GM18505 (cell line): Measurements from ENCODE around the gene HS6ST1.

Source experiments
- ATAC-seq: cut with Tn5 transposase; IDR thresholded peaks from one replicate; pipeline ENCODE4 v1.9.1; 2021; ENCODE audit not compliant: unreplicated experiment
- POLR2A ChIP-seq: IDR thresholded peaks from 4 replicates; pipeline ENCODE4 v1.6.1; 2011; ENCODE audit warnings: borderline replicate concordance; ENCODE audit not compliant: insufficient read depth, insufficient read length; ENCODE audit errors: extremely low read depth

HS6ST1 gene

GRCh38 chr2:128314348-128315121 lies 4.1 kb downstream of the HS6ST1 start:
- no peak for ATAC-seq
- no peak for TF ChIP-seq POLR2A

- no peak for TF ChIP-seq POLR2A
- no peak for ATAC-seq
Measured at GRCh38 chr2:128313931-128314347, 4.7 kb downstream of the HS6ST1 start.

DNA sequence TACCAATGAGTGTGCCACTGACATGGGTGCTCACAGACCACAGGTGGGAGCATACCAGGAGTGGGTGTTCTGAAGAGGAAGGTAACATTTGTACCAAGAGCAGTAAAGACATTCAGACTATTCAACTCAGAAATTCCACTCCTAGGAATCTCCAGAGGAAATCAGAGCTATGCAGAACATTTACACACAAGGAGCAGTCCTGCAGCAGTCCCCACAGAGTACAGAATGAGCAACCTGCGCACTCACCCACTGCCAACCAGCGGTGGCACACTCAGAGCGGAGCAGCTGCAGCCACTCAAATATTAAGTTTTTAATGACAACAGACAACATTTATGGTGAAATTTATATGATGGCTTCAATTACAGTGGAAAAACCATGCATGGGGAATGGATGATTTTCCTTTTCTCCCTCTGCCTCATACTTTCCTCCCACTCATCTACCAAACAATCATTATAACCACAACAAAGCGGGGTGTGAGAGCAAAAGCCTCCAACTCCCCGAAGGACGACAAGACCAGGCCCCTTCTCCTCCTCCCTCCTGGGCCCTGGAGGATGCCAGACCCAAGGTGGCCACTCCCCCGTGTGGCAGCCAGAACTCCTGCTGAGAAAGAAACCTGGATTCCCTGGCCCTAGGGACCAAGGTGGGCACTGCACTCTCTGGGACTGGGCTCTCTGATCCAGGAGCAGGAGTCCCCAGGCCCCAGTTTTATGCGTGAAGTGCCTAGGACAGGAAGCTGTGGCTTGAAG lies 5.4 kb downstream of the HS6ST1 start:
- no peak for ATAC-seq
- TF ChIP-seq POLR2A: no peak

GRCh38 chr2:128312411-128312810 lies 6.3 kb downstream of the HS6ST1 start:
- TF ChIP-seq POLR2A: no peak
- no peak for ATAC-seq

DNA sequence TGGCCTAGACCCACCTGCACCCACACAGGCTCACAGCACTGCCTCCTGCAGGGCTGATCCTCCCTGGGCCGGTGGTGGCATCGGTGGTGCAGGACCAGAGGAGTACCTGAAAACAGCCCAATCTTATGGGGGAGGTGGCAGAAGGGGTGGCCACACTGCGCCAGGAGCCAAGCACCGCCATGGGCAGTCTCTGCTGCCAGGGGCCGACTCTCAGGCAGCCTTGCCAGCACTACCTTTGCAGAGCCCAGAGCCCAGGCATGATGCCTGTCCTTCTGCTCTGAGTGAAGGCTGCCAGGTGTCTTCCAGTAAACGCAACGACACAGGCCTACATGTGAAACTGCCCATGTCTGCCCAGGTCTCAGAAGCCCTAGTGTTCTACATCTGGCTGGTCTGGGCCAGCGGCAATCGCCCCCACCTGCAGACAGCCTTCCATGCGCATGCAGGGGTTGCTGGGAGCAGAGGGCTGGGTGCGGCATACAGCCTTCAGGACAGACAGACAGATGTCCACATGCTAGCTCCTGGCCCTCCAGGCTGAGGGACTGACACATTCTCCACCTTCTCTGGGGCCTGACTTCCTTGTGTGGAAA lies 6.8 kb downstream of the HS6ST1 start:
- ATAC-seq: no peak
- TF ChIP-seq POLR2A: no peak

GRCh38 chr2:128311216-128311754 lies 7.4 kb downstream of the HS6ST1 start:
- no peak for ATAC-seq
- no peak for TF ChIP-seq POLR2A

DNA sequence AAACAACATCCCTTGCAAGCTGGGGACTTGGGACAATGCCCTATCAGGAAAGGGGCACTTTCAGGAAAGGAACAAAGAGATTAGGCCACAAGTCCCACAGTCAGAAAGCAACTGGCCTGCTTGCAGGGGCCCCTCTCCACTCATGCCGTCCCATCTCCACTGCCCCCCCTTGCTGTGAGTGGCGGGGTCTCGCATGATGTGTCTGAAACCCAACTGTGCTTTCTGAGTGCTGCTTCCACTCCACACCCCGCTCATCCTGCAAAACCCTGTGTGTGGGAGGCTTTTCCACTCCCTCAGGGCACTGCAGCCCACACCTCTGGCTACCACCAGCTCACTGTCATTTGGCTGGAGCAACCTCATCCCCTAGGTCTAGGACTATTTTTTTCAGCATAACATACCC lies 7.9 kb downstream of the HS6ST1 start:
- no peak for TF ChIP-seq POLR2A
- no peak for ATAC-seq

GRCh38 chr2:128310094-128310716 lies 8.5 kb downstream of the HS6ST1 start:
- no peak for TF ChIP-seq POLR2A
- no peak for ATAC-seq

- no peak for TF ChIP-seq POLR2A
- ATAC-seq: no peak
Measured at GRCh38 chr2:128309280-128310093, 9.2 kb downstream of the HS6ST1 start.

GRCh38 chr2:128308889-128309279 lies 9.8 kb downstream of the HS6ST1 start:
- no peak for ATAC-seq
- TF ChIP-seq POLR2A: no peak

- no peak for ATAC-seq
- TF ChIP-seq POLR2A: no peak
Measured at GRCh38 chr2:128308284-128308731, 10.4 kb downstream of the HS6ST1 start.

GRCh38 chr2:128307595-128307994 lies 11.1 kb downstream of the HS6ST1 start:
- TF ChIP-seq POLR2A: no peak
- ATAC-seq: no peak

DNA sequence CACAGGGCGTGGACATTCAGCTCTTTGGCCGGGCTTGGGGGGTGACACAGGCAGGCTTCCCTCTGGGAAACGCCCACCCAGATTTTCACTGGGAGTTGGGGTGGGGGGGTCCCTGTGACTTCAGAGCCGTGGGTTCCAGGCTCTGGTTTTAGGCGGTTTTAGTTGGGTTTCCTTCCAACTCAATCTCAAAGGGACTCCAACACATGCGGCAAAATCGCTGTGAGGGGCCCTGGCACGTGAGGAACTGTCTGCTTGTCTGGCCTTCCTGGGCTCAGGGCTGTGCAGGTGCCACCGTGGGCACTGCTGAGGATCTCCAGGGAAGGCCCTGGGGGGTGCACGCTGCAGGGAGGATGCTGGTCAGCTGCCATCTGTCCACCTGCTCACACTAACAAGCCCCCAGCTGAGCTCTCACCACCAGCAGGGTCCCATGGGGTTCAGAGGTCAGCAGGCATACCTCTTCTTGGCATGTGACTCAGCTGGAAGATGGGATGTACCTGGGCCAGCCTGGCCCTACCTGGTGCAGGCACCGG lies 11.7 kb downstream of the HS6ST1 start:
- no peak for TF ChIP-seq POLR2A
- ATAC-seq: no peak
